Activated T-helper 2 cell treated with anti-CD3 and anti-CD28 coated beads, Interferon-gamma antibody, Interleukin-2, Interleukin-4, amounts not matched to agents 10 μg/mL and 5 μg/mL and 100 μg/mL, durations not matched to agents 14 hours and 24 hours and 36 hours (primary cell): ENCODE results near the gene CEP112. TPM values are rescaled to one million over a fixed set of nuclear protein-coding genes. Genes with fewer than 3 reads are reported as not detected.
"Not testable (repeated sequence)": the region's sequence is repeated elsewhere in the genome, so short reads cannot be mapped to it uniquely, and the experiment has no call there.

Experiments
- DNase-seq: peaks from one replicate; pipeline ENCODE4 v3.0.0; 2021; ENCODE audit warnings: low spot score
- H3K27ac Mint-ChIP-seq: one replicate; pipeline ENCODE4 v1.8.0; 2021; ENCODE audit warnings: mixed read lengths
- H3K27me3 Mint-ChIP-seq: one replicate; pipeline ENCODE4 v1.8.0; 2021; ENCODE audit warnings: low read depth, mixed read lengths
- H3K36me3 Mint-ChIP-seq: one replicate; pipeline ENCODE4 v1.8.0; 2021; ENCODE audit warnings: low read depth, mixed read lengths
- H3K4me1 Mint-ChIP-seq: one replicate; pipeline ENCODE4 v1.8.0; 2021; ENCODE audit warnings: low read depth, mixed read lengths
- H3K4me3 Mint-ChIP-seq: one replicate; pipeline ENCODE4 v1.8.0; 2021; ENCODE audit warnings: low read depth, mild to moderate bottlenecking, moderate library complexity, mixed read lengths
- H3K9me3 Mint-ChIP-seq: one replicate; pipeline ENCODE4 v1.8.0; 2021; ENCODE audit warnings: mixed read lengths
- intact Hi-C: fragments of 100-400 bp; cut with micrococcal nuclease; formaldehyde crosslinking; loops from one replicate; pipeline ENCODE4 v1.15.1; 2023
- total RNA-seq: library from RNA; stranded (reverse); gene quantifications from 2 replicates; pipeline ENCODE4 v1.2.3, GENCODE V29; 2022

The CEP112 gene
- total RNA-seq, 1 donor from 2014 or later, result 0.66 TPM

DNA sequence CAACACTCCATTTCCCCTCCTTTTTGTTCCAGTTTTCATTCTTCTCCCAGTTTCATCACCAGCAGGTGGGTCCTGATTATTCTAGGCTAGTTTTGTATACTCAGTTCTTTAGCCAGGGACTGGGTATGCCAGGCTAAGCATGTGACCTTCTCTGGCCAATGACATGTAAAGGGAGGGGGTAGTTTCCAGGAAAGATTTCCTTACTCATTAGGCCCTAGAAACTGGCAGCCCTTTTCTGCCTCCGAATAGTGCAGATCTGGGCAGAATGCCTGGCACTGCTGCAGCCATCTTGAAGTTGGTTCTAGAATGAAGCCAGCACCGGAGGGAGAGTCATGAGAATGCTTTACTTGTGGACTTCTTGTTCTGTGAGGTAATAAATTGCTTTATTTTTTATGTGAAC is 503.6 kb downstream of the CEP112 start:
- Mint-ChIP-seq H3K4me1 (peaks cover 4% of the 10 kb centered on the region), H3K9me3 (no peaks in the 10 kb centered on the region), H3K27ac (no peak overlapping the region), H3K36me3 (no peaks in the 10 kb centered on the region), H3K27me3 (no peaks in the 10 kb centered on the region), H3K4me3 (no peak overlapping the region)
- no peak for DNase-seq
- intact Hi-C loops, result no loop called here

DNA sequence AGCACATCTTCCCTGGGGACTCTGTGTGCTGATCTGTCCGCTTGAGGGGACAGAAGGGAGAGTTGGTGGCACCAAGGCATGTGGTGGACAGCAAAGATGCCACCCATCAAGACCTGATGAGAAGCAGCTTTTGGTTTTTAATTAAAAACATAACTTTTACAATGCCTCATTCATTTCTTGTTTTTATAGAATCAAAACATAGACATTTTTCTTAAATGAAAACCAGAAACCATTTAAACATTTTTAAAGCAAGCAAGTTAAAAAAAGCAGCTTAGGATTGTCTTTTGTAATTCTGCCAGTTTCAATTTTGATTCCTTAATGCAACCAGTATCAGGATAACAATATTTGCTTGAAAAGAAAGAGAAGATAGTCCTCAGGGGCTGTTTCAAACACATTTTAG is 506.8 kb downstream of the CEP112 start:
- intact Hi-C loops, result no loop called here
- DNase-seq, result no peak
- Mint-ChIP-seq H3K9me3 (no peaks in the 10 kb centered on the region), H3K4me1 (no peaks in the 10 kb centered on the region), H3K27me3 (no peaks in the 10 kb centered on the region), H3K36me3 (no peaks in the 10 kb centered on the region), H3K27ac (no peak overlapping the region), H3K4me3 (no peak overlapping the region)

DNA sequence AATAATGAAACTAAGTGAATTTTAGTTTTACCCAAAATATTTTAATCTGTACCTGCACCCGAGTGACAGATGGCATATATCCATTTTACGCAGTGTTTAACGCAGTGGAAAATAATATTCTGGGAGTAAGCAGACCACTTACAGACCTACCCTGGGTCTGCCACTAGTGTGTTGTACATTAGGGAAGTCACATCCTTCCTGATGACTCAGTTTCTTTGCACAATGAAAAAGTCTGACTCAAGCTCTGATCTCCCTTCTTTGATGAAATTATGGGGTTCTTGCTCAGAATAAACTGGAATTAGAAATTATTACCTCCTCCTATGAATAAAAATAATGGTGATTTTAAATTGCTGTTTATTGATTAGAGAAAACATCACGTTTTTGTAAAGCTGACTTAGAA is 507.3 kb downstream of the CEP112 start:
- intact Hi-C loops, result no loop called here
- no peaks in the 10 kb centered on the region for H3K9me3 Mint-ChIP-seq
- H3K36me3 Mint-ChIP-seq, result no peaks in the 10 kb centered on the region
- no peak for DNase-seq
- no peak overlapping the region for H3K4me3 Mint-ChIP-seq
- H3K27ac Mint-ChIP-seq, result no peak overlapping the region
- no peaks in the 10 kb centered on the region for H3K27me3 Mint-ChIP-seq
- no peaks in the 10 kb centered on the region for H3K4me1 Mint-ChIP-seq

DNA sequence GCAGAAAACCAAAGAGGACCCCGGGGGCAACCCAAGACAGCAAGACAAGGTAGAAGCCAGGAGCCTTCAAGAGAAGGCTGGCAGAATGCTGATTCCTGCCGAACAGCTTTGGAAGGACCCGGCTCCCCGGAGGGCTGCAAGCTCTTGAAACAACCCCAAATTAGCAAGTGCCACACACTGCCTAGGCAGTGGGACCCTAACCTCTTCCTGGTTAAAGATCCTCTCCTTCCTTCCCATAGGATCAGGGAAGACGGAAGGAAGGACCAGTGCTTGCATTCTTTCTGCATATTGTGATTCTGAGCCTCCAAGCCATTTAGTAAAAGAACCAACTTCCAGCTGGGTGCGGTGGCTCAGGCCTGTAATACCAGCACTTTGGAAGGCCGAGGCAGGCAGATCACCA is 508.5 kb downstream of the CEP112 start:
- no peak for DNase-seq
- H3K9me3 Mint-ChIP-seq, result no peaks in the 10 kb centered on the region
- intact Hi-C loops, result no loop called here
- H3K36me3 Mint-ChIP-seq, result no peaks in the 10 kb centered on the region
- no peaks in the 10 kb centered on the region for H3K27me3 Mint-ChIP-seq
- no peak overlapping the region for H3K27ac Mint-ChIP-seq
- no peak overlapping the region for H3K4me3 Mint-ChIP-seq
- H3K4me1 Mint-ChIP-seq, result no peaks in the 10 kb centered on the region

DNA sequence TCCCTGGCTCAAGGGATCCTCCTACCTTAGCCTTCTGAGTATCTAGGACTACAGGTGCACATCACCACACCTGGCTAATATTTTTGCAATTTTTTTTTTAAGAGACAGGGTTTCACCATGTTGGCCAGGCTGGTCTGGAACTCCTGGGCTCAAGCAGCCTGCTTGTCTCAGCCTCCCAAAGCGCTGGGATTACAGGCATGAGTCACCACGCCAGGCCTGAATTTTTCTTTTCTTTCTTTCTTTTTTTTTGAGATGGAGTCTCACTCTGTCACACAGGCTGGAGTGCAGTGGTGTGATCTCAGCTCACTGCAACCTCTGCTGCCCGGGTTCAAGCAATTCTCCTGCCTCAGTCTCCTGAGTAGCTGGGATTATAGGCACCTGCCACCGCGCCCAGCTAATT is 510.2 kb downstream of the CEP112 start:
- H3K36me3 Mint-ChIP-seq, intact Hi-C loops, H3K4me1 Mint-ChIP-seq, DNase-seq, H3K4me3 Mint-ChIP-seq, H3K27me3 Mint-ChIP-seq, H3K27ac Mint-ChIP-seq, H3K9me3 Mint-ChIP-seq: not testable (repeated sequence)

DNA sequence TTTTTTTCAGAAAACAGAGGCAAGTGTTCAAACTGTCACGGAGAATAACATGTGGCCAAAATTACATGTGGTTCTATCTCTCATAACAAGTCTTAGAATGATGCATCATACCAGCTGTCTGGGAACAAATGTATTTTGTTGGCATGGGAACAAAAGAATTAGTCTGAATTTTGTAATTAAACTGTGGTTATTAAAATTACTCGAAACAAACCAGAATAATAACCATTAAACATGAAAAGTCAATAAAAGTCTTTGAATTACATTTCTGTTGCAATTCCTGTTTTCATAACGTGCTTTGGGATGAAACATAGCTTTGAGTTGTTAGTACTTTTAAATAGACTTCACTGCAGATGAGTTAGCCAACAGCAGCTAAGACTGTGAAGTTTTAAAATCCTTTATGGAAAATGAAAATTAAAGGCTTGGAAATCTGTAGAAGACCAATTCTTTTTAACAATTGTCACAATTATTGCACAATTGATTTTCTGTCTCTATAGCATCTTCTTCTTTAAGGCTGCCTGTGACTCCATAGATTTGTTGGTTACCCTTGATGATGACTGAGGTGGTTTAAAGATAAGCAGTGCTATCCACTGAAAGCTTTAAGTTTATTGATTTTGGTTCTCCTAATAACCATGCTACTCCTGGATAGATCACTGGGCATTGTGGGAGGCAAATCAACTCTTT is 512.6 kb downstream of the CEP112 start:
- intact Hi-C loops, result no loop called here
- DNase-seq, result no peak
- H3K4me3 Mint-ChIP-seq, result no peak overlapping the region

DNA sequence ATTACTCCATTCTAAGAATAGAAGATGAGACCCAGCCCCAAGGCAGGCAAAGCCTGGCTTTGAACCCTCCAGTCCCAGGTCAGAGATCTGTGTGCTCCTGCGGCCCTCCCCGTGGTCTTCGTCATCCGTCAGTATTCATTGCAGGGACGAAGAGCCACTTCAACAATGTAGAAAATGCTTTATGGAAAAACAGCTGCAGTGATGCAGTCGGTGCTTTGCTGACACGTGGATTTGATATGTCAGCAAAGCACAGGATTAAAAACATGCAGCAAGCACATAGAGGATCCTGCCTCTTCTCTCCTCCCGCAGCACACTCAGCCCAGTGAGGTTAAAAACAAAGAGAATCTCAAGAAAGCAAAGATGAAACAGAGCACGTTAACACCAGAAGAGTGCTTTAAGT is 513.4 kb downstream of the CEP112 start:
- Mint-ChIP-seq H3K27me3 (no peaks in the 10 kb centered on the region), H3K36me3 (no peaks in the 10 kb centered on the region), H3K9me3 (no peaks in the 10 kb centered on the region), H3K27ac (no peak overlapping the region), H3K4me1 (no peaks in the 10 kb centered on the region), H3K4me3 (no peak overlapping the region)
- DNase-seq, result no peak
- intact Hi-C loops, result no loop called here

More for the DNA sequence above, 512.6 kb downstream of the CEP112 start:
- Mint-ChIP-seq H3K36me3 (no peaks in the 10 kb centered on the region), H3K9me3 (no peaks in the 10 kb centered on the region), H3K27me3 (no peaks in the 10 kb centered on the region), H3K4me1 (no peaks in the 10 kb centered on the region), H3K27ac (no peak overlapping the region)

DNA sequence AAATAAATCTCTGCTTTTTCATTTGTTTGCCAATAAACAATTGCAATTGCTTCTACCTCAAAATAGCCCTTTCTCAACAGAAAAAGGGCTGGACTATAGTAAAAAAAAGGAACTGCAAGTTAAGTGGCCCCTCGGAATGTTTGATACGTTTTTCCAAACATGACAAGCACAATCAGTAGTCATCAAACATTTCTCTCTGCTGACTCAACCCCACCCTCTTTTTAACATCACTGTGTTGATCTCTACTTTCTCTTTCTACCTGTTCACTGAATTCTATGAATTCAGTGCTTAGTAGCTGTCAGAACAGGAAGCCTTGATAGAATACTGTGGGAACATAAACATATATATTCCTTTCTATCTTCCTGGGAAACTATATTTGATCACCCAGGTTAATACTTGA is 514.0 kb downstream of the CEP112 start:
- no peak for DNase-seq
- no peaks in the 10 kb centered on the region for H3K9me3 Mint-ChIP-seq
- no peak overlapping the region for H3K4me3 Mint-ChIP-seq
- H3K36me3 Mint-ChIP-seq, result no peaks in the 10 kb centered on the region
- no peak overlapping the region for H3K27ac Mint-ChIP-seq
- intact Hi-C loops, result no loop called here
- H3K4me1 Mint-ChIP-seq, result no peaks in the 10 kb centered on the region
- H3K27me3 Mint-ChIP-seq, result no peaks in the 10 kb centered on the region

DNA sequence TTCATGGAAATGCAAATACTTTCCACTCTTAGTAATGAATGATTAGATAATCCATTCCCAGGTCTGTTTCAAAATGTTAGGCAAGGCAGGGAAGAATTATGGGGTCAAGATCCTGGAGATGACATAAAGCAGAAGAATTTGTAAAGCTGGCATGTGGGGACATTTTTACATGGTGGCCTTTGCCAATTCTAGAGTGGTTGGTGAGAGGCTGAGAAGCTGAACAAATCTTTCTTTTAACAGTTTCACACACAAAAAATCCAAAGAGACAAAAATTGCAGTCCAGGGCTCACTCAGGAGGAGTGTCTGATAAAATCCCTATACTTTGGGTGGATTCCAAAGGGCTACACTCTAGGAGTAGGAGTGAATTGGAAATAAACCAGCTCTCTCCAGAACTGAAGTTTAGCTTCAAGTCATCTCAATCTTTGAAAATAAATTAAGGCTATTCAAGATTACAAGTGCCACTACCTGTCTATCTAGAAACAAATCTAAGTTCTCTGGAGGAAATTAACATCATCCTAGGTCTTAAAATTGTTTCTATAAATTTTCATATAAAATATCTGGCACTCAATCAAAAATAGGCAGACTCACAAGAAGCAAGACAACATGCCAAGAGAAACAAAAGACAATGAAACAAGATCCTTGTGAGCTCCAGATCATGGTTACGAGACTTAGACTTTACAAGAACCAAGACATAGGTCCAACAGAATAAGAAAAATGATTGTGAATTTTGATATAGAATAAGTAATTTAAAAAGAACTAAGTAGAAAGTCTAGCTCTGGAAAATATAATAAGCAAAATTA is 517.5 kb downstream of the CEP112 start:
- Mint-ChIP-seq H3K4me1 (no peaks in the 10 kb centered on the region), H3K9me3 (no peaks in the 10 kb centered on the region), H3K4me3 (no peak overlapping the region), H3K27me3 (no peaks in the 10 kb centered on the region), H3K27ac (no peak overlapping the region), H3K36me3 (no peaks in the 10 kb centered on the region)
- DNase-seq, result no peak
- intact Hi-C loops, result no loop called here

DNA sequence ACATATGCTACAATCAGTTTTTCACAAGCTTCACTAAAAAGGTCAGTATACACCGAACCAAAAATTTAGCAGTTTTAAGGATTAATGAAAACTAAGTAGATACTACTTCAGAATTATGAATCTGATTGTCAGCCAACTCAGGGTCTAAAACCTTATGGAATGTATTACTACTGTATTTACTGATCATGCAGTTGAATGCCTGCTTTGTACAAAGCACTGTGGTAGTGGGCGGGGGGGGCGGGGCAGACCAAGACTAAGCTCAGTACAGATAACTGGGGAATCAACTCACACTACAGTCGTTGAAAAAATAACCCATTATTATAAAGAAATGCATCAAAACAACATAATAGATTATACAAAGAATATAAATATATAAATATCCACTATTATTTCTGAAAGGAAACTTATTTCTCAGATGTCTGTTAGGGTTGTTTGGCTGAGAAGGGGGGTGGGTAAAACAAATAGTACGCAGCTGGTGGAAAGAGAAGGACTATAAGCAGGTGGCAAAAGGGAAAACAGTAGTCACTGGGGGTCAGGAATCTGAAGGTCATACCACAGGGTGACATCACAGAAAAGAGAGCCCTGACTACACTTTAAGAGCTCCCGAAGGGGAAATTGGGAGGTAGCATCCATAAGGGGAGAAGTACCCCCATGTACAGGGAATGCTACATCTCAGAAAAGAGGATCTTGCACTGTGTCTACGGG is 521.1 kb downstream of the CEP112 start:
- Mint-ChIP-seq H3K27me3 (peaks cover 5% of the 10 kb centered on the region), H3K27ac (no peak overlapping the region), H3K4me1 (no peaks in the 10 kb centered on the region), H3K36me3 (no peaks in the 10 kb centered on the region), H3K9me3 (no peaks in the 10 kb centered on the region), H3K4me3 (no peak overlapping the region)
- intact Hi-C loops, result no loop called here
- no peak for DNase-seq

DNA sequence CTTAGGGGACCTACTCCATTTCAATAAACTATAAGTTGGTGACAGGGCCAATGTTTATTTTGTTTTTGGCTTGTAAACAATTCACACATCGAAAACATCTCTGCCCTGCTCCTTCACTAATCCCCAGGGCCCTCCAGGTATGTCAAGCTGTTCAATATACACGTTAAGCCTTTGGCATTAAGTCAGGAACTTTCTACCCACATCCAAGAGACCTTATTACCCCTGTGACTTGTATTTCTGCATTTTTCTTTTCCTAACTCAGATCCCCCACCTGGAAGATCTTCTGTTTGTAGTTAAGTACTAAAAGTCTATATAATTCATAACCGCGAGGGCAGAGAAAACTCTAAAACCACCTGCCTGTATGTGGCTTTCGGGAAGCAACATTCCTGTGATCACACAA is 523.7 kb downstream of the CEP112 start:
- no peaks in the 10 kb centered on the region for H3K9me3 Mint-ChIP-seq
- DNase-seq, result no peak
- no peak overlapping the region for H3K4me3 Mint-ChIP-seq
- peaks cover 5% of the 10 kb centered on the region for H3K27me3 Mint-ChIP-seq
- no peaks in the 10 kb centered on the region for H3K36me3 Mint-ChIP-seq
- no peak overlapping the region for H3K27ac Mint-ChIP-seq
- H3K4me1 Mint-ChIP-seq, result no peaks in the 10 kb centered on the region
- intact Hi-C loops, result no loop called here

DNA sequence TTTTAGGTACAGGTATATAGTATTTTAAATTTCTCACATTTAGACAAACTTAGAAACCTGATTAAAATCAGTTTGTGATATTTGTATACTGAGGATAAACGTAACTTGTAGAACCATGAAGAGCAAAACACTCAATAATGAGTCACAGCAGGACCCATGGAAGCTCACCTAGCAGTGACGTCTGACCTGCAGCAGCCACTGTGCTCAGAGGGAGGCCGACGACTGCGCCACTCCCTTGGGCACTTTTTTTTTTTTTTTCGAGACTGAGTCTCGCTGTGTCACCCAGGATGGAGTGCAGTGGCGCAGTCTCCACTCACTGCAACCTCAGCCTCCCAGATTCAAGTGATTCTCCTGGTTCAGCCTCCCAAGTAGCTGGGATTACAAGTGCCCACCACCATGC is 524.3 kb downstream of the CEP112 start:
- Mint-ChIP-seq H3K9me3 (no peaks in the 10 kb centered on the region), H3K27ac (no peak overlapping the region), H3K4me3 (no peak overlapping the region), H3K36me3 (no peaks in the 10 kb centered on the region), H3K4me1 (no peaks in the 10 kb centered on the region), H3K27me3 (peaks cover 5% of the 10 kb centered on the region)
- intact Hi-C loops, result no loop called here
- no peak for DNase-seq

DNA sequence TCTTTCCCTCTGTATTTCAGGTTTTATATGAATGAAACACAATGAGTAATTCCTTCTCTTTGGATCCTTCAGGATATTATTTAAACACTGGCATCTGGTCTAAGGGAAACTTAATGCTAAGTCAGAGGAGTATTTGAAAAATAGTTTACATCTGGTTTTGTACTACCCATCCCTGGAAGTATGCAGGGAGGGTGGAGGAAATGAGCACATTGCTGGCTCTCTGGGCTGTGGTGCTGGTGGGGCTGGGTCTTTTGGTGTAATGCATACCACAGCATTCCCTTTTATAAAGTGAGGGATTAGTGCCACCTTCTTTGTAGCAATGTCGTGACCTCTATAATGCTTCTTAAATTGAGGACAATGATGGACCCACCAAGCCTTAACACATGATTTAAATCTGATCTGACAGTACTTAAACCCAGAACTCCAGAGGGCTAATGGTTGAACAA is 525.0 kb downstream of the CEP112 start:
- no peak overlapping the region for H3K27ac Mint-ChIP-seq
- H3K36me3 Mint-ChIP-seq, result no peaks in the 10 kb centered on the region
- H3K9me3 Mint-ChIP-seq, result no peaks in the 10 kb centered on the region
- DNase-seq, result no peak
- no peak overlapping the region for H3K4me3 Mint-ChIP-seq
- intact Hi-C loops, result no loop called here
- peaks cover 5% of the 10 kb centered on the region for H3K27me3 Mint-ChIP-seq
- H3K4me1 Mint-ChIP-seq, result no peaks in the 10 kb centered on the region
